Stimulated activated CD8-positive, alpha-beta memory T cell treated with anti-CD3 and anti-CD28 coated beads, Interleukin-7, amount 100 ng/mL, for 24 hours (primary cell): Measurements from ENCODE around the gene CYGB.

ENCODE experiments used
- DNase-seq: peaks from one replicate; pipeline ENCODE4 v3.0.0-alpha.2; 2020; ENCODE audit warnings: low read depth

Gene CYGB

GRCh38 chr17:76500747-76501017, 36.8 kb downstream of the CYGB start:
- no peak for DNase-seq

- DNase-seq: no peak
These were observed 37.3 kb downstream of the CYGB start for GRCh38 chr17:76500074-76500746.

- no peak for DNase-seq
These were observed 38.2 kb downstream of the CYGB start for GRCh38 chr17:76499267-76499667.

- no peak for DNase-seq
These were observed 38.6 kb downstream of the CYGB start for GRCh38 chr17:76498876-76499251.

- DNase-seq: no peak
These were observed 39.3 kb downstream of the CYGB start for GRCh38 chr17:76497979-76498875.

- no peak for DNase-seq
These were observed 39.9 kb downstream of the CYGB start for GRCh38 chr17:76497699-76497978.

GRCh38 chr17:76496464-76496863, 41.0 kb downstream of the CYGB start:
- DNase-seq: no peak

- no peak for DNase-seq
These were observed 41.7 kb downstream of the CYGB start for GRCh38 chr17:76495663-76496400.

GRCh38 chr17:76493505-76494167, 43.9 kb downstream of the CYGB start:
- no peak for DNase-seq

GRCh38 chr17:76492989-76493501, 44.5 kb downstream of the CYGB start:
- DNase-seq: no peak

- DNase-seq: no peak
These were observed 45.2 kb downstream of the CYGB start for GRCh38 chr17:76492123-76492988.

GRCh38 chr17:76491271-76492122, 46.0 kb downstream of the CYGB start:
- DNase-seq: no peak

- DNase-seq: no peak
These were observed 47.3 kb downstream of the CYGB start for GRCh38 chr17:76490112-76490710.

GRCh38 chr17:76487451-76488192, 49.9 kb downstream of the CYGB start:
- DNase-seq: no peak

GRCh38 chr17:76485569-76485968, 51.9 kb downstream of the CYGB start:
- no peak for DNase-seq

GRCh38 chr17:76484228-76484725, 53.2 kb downstream of the CYGB start:
- no peak for DNase-seq

GRCh38 chr17:76481071-76481655, 56.3 kb downstream of the CYGB start:
- DNase-seq: no peak

- DNase-seq: no peak
These were observed 56.9 kb downstream of the CYGB start for GRCh38 chr17:76480632-76481031.
